ENCODE measurements around the gene MCTP1. TPM values are rescaled to one million over a fixed set of nuclear protein-coding genes. Genes with fewer than 3 reads are reported as not detected.

Gene MCTP1
- total RNA-seq, 1 donor from 2014 or later: 9.1 TPM

GRCh38 chr5:95272316-95272929 is 12.5 kb downstream of the MCTP1 start:
- DNase-seq (ENCODE audit: low spot score in 2 of 2, unreplicated experiment in 2 of 2): no peak
- Mint-ChIP-seq H3K27ac (no peak overlapping the region), H3K4me3 (no peak overlapping the region), H3K27me3 (ENCODE audit: low read depth) (peaks cover 5% of the 10 kb centered on the region), H3K9me3 (peaks cover 4% of the 10 kb centered on the region), H3K36me3 (no peaks in the 10 kb centered on the region), H3K4me1 (no peaks in the 10 kb centered on the region)
- TF ChIP-seq CTCF (IDR thresholded peaks at IDR 0.05; ENCODE audit: unreplicated experiment): no peak

DNA sequence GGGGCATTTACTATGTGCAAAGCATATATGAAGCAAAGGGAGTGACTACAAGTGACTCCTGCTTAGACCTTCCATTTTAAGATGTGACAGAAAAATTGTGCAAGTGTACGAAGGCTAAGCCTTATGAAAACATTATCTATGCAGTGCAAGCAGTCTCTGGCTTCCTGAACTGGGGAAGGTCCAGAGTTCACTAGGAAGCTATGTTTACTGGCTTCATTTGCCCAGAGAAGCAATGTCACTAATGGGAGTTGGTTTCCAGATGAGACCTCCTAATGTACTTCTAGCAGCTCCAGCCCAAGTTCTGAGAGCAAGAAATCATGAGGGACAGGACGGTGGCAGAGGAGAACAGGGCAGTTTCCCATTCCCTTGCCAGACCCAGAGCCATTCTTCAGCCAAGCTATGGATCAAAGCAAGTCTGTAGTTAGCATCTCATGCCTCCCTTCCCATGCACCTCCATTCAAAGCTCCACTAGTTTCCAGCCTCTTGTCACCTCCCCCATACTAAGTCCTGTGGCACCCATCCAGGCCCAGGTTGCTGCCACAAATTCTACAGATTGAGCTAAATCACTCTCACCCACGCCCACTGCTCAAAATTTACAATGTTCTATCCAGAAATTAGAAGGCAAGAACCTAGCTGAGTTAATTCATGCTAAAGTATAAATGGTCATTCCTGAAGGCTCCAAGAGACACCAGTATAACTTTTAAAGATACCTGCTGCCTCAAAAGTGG is 21.8 kb downstream of the MCTP1 start:
- Mint-ChIP-seq H3K27me3 (ENCODE audit: low read depth) (peaks cover 3% of the 10 kb centered on the region), H3K4me1 (no peaks in the 10 kb centered on the region)

DNA sequence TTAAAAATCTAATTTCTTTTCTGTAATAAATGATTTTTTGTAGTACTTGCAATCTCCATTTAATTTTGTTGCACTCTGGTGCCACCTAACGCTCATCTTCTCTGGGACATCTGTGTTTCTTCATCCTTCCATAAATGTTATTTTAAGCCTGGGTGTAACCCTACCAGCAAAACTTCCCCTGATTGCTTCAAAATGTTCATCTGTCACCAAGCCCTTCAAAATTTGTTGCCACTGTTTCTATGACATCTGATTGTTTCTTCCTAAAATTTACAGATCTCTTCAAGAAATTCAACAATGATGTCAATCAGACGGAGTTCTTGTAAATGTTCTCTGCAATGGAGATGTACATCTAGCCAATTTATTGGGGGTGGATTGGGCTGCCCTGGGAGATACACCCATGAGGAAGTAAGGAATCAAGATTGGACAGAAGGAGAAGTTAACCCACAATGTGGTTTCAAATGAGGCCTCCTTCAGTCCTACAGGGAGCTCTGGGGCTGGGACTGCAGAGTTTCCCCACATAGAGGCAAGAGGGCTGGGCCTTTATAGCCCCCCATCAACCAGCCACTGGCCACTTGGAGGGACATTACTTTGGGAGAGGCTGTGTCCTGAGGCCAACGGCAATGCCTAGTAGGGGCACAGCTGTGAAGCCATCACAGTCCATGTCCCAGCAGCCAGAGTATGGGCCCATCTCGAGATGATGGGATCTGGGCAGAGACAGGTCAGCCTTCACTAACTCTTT is 23.3 kb downstream of the MCTP1 start:
- Mint-ChIP-seq H3K27me3 (ENCODE audit: low read depth) (no peaks in the 10 kb centered on the region), H3K9me3 (no peaks in the 10 kb centered on the region), H3K4me1 (no peaks in the 10 kb centered on the region), H3K27ac (no peak overlapping the region), H3K36me3 (no peaks in the 10 kb centered on the region), H3K4me3 (no peak overlapping the region)
- peak; percentile 20 for TF ChIP-seq CTCF (IDR thresholded peaks at IDR 0.05; ENCODE audit: unreplicated experiment)
- no peak for DNase-seq (ENCODE audit: low spot score in 2 of 2, unreplicated experiment in 2 of 2)

More for the DNA sequence above, 21.8 kb downstream of the MCTP1 start:
- TF ChIP-seq CTCF (IDR thresholded peaks at IDR 0.05; ENCODE audit: unreplicated experiment): no peak
- no peaks in the 10 kb centered on the region for H3K9me3 Mint-ChIP-seq
- no peak overlapping the region for H3K27ac Mint-ChIP-seq
- H3K4me3 Mint-ChIP-seq: no peak overlapping the region
- no peak for DNase-seq (ENCODE audit: low spot score in 2 of 2, unreplicated experiment in 2 of 2)
- no peaks in the 10 kb centered on the region for H3K36me3 Mint-ChIP-seq

- DNase-seq (ENCODE audit: low spot score in 2 of 2, unreplicated experiment in 2 of 2): no peak
- Mint-ChIP-seq H3K27ac (no peak overlapping the region), H3K27me3 (ENCODE audit: low read depth) (peaks cover 4% of the 10 kb centered on the region), H3K4me3 (no peak overlapping the region), H3K9me3 (no peaks in the 10 kb centered on the region), H3K36me3 (no peaks in the 10 kb centered on the region), H3K4me1 (peaks cover 4% of the 10 kb centered on the region)
- TF ChIP-seq CTCF (IDR thresholded peaks at IDR 0.05; ENCODE audit: unreplicated experiment): no peak
These were observed 27.9 kb downstream of the MCTP1 start for GRCh38 chr5:95256991-95257390.

- DNase-seq (ENCODE audit: low spot score in 2 of 2, unreplicated experiment in 2 of 2): no peak
- H3K4me1 Mint-ChIP-seq: peaks cover 4% of the 10 kb centered on the region
- no peaks in the 10 kb centered on the region for H3K9me3 Mint-ChIP-seq
- no peak overlapping the region for H3K4me3 Mint-ChIP-seq
- TF ChIP-seq CTCF (IDR thresholded peaks at IDR 0.05; ENCODE audit: unreplicated experiment): no peak
- no peak overlapping the region for H3K27ac Mint-ChIP-seq
- no peaks in the 10 kb centered on the region for H3K36me3 Mint-ChIP-seq
- peaks cover 4% of the 10 kb centered on the region for H3K27me3 Mint-ChIP-seq (ENCODE audit: low read depth)
These were observed 28.4 kb downstream of the MCTP1 start for GRCh38 chr5:95256446-95256845.
